GM19023 (cell line): Measurements from ENCODE around the gene ZKSCAN7.
"Not testable (repeated sequence)": the region's sequence is repeated elsewhere in the genome, so short reads cannot be mapped to it uniquely, and the experiment has no call there.

Experiments used
- ATAC-seq: cut with Tn5 transposase; IDR thresholded peaks from one replicate; pipeline ENCODE4 v1.9.1; 2021; ENCODE audit warnings: mild to moderate bottlenecking, moderate library complexity; ENCODE audit not compliant: unreplicated experiment

ZKSCAN7 gene

DNA sequence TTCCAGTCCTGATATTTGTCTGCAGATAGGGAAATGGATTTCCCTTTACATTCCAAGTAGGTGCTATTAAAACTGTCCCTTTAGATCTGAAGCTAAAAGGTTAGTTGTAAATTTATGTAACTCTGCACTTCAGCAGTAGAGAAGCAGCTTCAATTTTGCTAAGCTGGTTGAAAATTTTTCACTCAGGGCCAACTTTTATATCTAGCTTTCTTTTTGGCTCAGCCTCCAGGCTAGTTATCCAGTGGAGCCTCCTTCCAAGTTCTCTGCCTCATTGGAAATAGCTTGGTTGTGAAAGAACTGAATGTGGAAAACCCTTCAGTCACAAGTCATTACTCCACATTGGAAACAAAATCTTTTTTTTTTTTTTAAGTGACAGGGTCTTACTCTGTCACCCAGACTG is 21.6 kb downstream of the ZKSCAN7 start:
- ATAC-seq, result no peak

DNA sequence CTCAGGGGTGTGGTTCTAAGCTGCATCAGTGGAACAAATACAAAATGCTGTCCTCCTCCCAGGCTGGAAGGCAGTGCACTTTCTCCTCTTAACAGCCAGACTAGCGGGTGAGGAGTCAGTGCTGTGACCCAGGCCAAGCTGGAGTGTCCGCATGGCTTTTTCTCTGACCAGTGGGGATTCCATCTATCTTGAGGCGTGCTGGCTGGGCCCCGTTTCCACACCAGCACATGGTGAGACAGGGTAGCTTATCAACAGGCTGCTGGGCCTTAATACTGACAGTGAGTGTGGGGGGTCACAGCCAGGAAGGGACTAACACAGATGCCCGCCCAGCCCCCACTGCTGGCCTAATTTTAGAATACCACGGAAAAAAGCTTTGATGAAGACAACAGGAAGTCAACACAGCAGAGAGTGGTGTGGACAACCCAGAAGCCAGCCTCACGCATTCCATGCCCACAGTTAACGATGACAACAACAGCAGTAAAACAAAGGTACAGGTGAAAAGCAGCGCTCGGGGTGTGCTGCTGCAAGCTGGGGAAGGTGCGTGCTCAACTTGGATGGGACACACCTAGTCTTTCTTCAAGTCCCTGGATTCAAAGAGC is 22.5 kb downstream of the ZKSCAN7 start:
- not testable (repeated sequence) for ATAC-seq

DNA sequence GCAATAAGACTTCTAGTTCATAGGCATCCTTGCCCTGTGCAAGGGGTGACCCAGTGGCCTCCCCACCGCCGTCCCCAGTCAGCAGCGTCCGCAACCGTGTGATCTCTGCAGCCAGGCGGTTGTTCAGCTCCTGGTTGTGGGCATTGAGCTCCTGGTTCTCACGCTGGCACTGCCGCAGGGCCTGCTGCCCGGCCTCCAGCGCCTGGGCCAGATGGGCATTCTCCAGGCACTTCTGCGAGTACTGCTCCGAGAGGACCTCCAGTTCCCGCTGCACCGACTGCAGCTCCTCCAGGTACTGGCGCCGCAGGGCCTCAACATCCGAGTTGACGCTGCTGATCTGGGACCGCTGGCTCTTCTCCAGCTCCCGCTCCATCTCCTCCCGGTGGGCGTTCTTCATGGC is 23.3 kb downstream of the ZKSCAN7 start:
- ATAC-seq, result not testable (repeated sequence)

DNA sequence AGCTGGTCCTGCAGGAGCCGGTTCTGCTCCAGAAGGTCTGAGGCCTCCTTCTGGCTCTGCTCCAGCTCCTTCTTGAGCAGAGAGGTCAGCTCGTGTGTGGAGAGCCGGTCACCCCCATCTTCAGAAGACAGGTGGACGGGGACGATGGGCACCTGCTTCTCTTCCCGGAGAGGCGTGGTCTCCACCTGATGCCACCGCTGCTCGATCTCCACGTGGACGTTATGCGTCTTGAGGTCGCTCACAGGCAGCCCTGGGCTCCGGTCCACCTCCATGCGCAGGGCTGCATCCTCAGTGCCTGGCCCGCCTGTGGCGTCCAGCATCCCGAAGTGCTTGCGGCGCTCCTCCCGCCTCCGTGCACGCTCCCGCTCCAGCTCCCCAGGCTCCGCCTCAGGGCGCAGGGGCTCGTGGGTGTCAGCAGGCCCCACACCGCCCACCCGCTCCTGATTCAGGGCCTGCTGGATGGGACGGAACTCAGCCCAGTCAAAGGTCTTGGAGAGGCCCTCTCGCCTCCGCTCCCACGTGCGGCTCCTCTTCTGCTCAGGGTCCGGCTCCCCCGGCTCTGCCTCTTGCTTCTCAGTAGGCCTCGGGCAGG is 24.0 kb downstream of the ZKSCAN7 start:
- ATAC-seq, result not testable (repeated sequence)

DNA sequence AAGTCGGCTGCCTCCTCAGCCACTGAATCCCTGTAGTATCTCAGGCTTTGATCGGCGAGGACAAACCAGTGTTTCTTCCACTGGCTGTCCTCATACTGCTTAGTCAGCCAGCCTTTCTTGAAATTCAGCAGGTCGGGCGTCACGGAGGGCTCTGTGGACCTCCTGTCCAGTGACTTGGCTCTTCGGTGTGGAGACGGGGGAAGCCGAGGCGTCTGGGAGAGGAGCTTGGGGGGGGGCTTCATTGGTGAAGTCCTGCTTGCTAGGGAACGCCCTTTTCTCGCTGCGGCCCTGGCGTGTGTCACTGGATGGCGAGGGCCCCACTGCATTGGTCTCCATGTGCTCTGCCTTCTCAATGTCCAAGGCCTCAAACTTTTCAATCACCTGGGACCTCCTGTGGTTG is 24.8 kb downstream of the ZKSCAN7 start:
- ATAC-seq, result not testable (repeated sequence)

DNA sequence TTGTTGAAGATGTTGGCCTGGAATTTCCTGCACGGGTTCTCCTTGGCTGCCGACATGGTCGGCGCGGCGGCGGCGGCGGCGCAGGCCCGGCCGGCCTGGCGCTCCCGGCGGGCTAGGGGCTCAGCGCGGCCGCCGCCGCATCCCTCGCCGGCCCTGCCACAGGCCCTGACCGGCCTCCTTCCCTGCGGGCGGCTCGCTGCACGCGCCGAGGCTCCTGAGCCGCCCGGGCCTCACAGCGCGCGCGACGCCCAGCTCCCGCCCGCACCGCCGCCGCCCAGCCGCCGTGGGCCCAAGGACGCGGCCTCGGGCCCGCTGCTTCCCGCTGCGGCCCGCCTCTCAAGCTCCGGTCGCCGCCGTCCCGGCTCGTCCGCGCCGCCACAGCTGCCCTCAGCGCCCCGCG is 26.0 kb downstream of the ZKSCAN7 start:
- ATAC-seq, result not testable (repeated sequence)

DNA sequence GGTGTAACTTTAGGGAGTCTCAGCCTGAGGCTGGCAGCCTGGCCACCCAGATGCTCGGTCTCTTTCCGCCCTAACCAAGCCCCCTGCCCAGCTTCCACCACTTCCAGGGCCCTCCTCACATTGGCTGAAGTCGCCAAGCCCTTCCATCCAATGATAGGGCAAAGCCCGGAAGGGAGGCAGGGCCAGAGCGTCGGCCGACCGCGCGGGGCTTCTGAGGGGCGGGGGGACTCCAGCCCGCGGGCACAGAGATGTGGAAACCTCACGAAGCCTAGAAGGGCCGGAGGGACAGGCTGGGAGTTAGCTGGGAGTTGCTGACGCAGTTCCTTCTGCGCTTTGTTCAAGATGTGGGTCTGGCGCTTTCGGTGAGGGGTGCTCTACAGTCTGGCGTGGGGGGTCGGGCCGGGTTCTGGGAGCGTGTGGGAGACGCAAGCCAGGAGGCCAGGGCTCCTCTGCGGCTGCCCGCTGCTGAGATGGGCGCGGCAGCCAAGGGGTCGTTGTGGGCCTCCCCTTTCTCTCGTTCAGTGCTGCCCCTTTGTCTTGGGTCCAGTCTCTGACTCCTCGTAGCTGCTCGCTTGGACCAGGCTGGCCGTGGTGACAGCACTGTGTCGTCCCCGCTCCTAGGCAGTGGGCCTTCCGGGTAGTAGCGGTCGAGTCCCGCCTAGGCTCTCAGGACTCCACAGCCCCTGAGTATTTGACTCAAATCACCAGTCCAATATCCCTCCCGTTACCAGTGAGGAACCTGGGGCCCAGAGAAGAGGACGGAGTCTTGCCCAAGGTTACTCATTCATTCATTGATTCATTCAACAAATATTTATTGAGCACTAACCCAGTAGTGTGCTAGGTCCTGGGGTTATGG is 29.9 kb downstream of the ZKSCAN7 start, which contains the start of gene ZNF660:
ZNF660 (plus strand) TSS at position 319 of the 856 bp plus-strand sequence. CDS start 9,230 bp downstream, outside the sequence.
- ATAC-seq, result peak; percentile 88

DNA sequence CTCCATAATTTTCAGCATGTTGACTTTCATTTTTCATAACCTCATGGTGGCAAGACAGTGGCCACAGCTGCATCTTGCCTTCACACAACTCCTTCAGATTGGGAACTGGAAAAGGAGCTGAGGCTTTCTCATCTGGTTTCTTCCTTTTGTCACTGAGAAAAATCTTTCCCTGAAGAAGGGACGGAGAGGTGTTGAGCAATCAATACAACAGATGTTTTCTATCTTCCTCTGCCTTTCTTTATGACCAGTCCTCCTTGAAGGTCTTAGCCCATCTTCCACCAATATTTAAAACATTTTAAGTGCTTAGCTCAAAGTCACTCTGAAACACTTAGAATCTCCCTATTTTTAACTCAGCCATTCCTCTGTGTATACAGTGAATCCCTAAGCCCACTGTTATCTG is 41.6 kb downstream of the ZKSCAN7 start:
- no peak for ATAC-seq

DNA sequence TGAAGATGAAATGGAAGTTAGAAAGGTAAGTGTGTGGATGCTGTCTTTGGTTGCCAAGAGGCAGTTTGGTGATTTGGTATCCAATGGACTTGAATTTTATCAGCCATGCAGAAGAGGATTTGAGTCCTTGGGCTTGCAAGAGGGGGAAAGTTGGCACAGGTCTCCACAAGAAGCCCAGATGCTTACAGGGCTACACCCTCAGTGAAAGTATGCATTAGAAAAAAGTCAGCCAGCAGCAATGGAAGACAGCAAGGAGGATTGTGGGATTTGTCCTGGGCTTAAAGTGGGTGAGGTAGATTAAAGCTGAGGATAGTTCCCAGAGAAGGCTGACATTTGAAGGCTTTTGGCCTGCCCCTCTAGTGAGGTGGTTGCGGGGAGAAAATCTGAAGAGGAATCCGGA is 46.8 kb downstream of the ZKSCAN7 start:
- no peak for ATAC-seq

DNA sequence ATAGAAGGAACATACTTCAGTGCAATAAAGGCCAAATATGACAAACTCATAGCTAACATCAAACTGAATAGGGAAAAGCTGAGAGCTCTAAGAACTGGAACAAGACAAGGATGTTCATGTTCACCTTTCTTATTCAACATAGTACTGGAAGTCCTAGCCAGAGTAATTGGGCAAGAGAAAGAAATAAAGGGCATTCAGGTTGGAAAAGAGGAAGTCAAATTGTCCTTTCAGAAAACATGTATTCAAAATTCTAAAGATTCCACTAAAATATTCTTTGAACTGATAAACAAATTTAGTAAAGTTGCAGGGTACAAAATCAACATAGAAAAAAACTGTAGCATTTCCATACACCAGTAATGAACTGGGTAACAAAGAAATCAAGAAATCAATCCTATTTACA is 57.7 kb downstream of the ZKSCAN7 start:
- ATAC-seq, result no peak
